H1 (cell line): ENCODE measurements around the gene MDK. TPM values are rescaled to one million over a fixed set of nuclear protein-coding genes. Genes with fewer than 3 reads are reported as not detected.

ENCODE experiments used
- POLR2AphosphoS5 ChIP-seq: IDR thresholded peaks from 2 replicates; pipeline ENCODE4 v1.6.1; 2011; ENCODE audit warnings: low read depth, low read length
- polyA plus RNA-seq, 7 experiments: library from polyadenylated mRNA; depleted of rRNA in 3 of 7; stranded (reverse) in 5 of 7; unstranded in 2 of 7; fragments of >200 nt in 5 of 7; fragments of 200-250 nt in 2 of 7; gene quantifications; 1 replicate in 5 of 7; 2 replicates in 1 of 7; 4 replicates in 1 of 7; pipeline versions ENCODE4 v1.2.1 to v1.2.3, GENCODE V29; 2011 to 2013; ENCODE audit warnings: missing spikeins in 2 of 7, mixed read lengths in 2 of 7
- total RNA-seq: library from RNA; stranded (reverse); fragmentation: NEBNext Ultra II Directional; extraction: Animal tissue kit (Norgen Biotek cat#: 25700); gene quantifications from 2 replicates; pipeline ENCODE4 v1.2.1, GENCODE V29; 2021

The MDK gene
- total and polyA plus RNA-seq, 2 of the 8 experiments (the other 6 are each of a cell fraction or from before 2014, with no cell fraction given) = 309 to 606 TPM

DNA sequence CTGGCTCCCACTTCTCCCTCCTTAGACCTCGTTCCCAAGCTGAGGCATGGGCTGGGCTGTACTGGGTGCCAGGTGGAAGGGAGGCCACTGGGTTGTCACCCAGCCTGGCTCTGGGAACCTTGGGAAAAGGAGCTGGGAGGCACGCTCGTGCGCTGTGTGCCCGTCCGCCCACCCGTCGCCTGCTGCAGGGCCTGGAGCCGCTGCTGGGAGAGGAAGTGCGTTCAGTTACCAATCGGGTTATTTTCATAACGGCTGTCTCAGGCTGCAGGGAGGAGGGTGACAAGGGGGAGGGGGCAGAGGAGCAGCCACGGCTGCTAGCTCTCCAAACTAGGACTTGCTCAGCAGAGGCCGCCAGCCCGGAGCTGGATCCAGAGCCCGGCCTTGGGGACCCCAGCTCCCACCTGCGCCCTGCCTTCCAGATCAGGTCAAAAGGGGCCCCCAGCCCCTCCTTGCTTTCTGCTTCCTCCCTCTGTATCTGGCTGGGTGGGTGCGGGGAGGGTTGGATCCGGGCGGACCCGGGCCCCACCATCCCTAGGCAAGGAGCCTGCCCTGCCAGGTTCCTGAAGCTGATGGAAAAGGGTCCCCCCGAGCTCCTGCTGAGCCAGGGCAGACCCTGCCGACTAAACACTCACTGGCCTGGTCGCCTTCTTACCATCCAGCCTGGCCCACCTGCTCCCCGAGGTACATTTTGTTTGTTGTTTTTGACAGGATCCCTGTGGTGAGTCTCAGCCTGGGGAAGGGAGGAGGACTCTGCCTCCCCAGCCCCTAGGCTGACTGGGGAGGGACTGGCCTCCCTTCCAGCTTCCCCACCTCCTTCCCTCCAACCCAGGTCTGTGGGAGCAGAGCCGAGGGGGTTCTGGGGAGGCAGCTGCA is 19.9 kb upstream of the MDK start (continued):
- TF ChIP-seq POLR2AphosphoS5 = no peak
